HepG2 (cell line): ENCODE measurements around the gene POLN. TPM values are rescaled to one million over a fixed set of nuclear protein-coding genes. Genes with fewer than 3 reads are reported as not detected.

Experiments
- GMEB1 ChIP-seq: sonication (generic); formaldehyde crosslinking; IDR thresholded peaks from 2 replicates; pipeline ENCODE4 v1.5.1; 2020; ENCODE audit warnings: missing genetic modification reagents, mild to moderate bottlenecking, borderline replicate concordance
- KLF9 ChIP-seq: IDR thresholded peaks from 2 replicates; pipeline ENCODE4 v1.6.1; 2016; ENCODE audit warnings: low read depth
- SMYD3 ChIP-seq: sonication (generic); formaldehyde crosslinking; IDR thresholded peaks from 2 replicates; pipeline ENCODE4 v1.8.1; 2023; ENCODE audit warnings: mild to moderate bottlenecking, missing genetic modification reagents
- SRY ChIP-seq: sonication (generic); formaldehyde crosslinking; IDR thresholded peaks from 2 replicates; pipeline ENCODE4 v1.8.0; 2022; ENCODE audit warnings: mild to moderate bottlenecking, missing genetic modification reagents
- TBX3 ChIP-seq: fragments of 450-650 bp; IDR thresholded peaks from 2 replicates; pipeline ENCODE4 v1.6.1; 2017; ENCODE audit warnings: antibody characterized with exemption, mild to moderate bottlenecking, inconsistent platforms, borderline replicate concordance
- YY1 ChIP-seq: IDR thresholded peaks from 2 replicates; pipeline ENCODE4 v1.6.1; 2011; ENCODE audit warnings: low read length, low read depth, moderate library complexity, mild to moderate bottlenecking; ENCODE audit not compliant: insufficient read depth, insufficient replicate concordance
- ZNF138 ChIP-seq: sonication (generic); formaldehyde crosslinking; IDR thresholded peaks from 2 replicates; pipeline ENCODE4 v1.5.0; 2020; ENCODE audit warnings: mild to moderate bottlenecking, low read depth, missing genetic modification reagents
- ZNF142 ChIP-seq: sonication (generic); formaldehyde crosslinking; IDR thresholded peaks from 2 replicates; pipeline ENCODE4 v1.4.0; 2020; ENCODE audit warnings: missing genetic modification reagents
- ZNF280D ChIP-seq: sonication (generic); formaldehyde crosslinking; IDR thresholded peaks from 2 replicates; pipeline ENCODE4 v1.5.1; 2020; ENCODE audit warnings: mild to moderate bottlenecking, missing genetic modification reagents
- ZNF430 ChIP-seq: sonication (generic); formaldehyde crosslinking; IDR thresholded peaks from 2 replicates; pipeline ENCODE4 v1.9.0; 2021; ENCODE audit warnings: mild to moderate bottlenecking, missing genetic modification reagents
- ZNF510 ChIP-seq: sonication (generic); formaldehyde crosslinking; IDR thresholded peaks from 2 replicates; pipeline ENCODE4 v1.4.0; 2020; ENCODE audit warnings: low read depth, mild to moderate bottlenecking, missing genetic modification reagents
- ZNF629 ChIP-seq: sonication (generic); formaldehyde crosslinking; conservative IDR thresholded peaks from 2 replicates; pipeline ENCODE4 v1.5.0; 2020; ENCODE audit warnings: missing genetic modification reagents
- ZNF660 ChIP-seq: sonication (generic); formaldehyde crosslinking; IDR thresholded peaks from 2 replicates; pipeline ENCODE4 v1.5.1; 2020; ENCODE audit warnings: mild to moderate bottlenecking, low read depth, missing genetic modification reagents, borderline replicate concordance
- ZNF891 ChIP-seq: sonication (generic); formaldehyde crosslinking; IDR thresholded peaks from 2 replicates; pipeline ENCODE4 v1.5.0; 2020; ENCODE audit warnings: mild to moderate bottlenecking, missing genetic modification reagents
- ZSCAN22 ChIP-seq: sonication (generic); formaldehyde crosslinking; IDR thresholded peaks from 2 replicates; pipeline ENCODE4 v1.4.0; 2020; ENCODE audit warnings: mild to moderate bottlenecking, missing genetic modification reagents
- polyA plus RNA-seq, 8 experiments: library from polyadenylated mRNA; depleted of rRNA in 3 of 8; stranded (reverse) in 7 of 8; unstranded in 1 of 8; fragments of >200 nt; fragmentation: Illumina TruSeq in 4 of 8; extraction: Trizol in 4 of 8; gene quantifications; 2 replicates each; pipeline versions ENCODE4 v1.2.1 to v1.2.3, GENCODE V29; 2011 to 2016; ENCODE audit warnings: low read depth in 4 of 8, missing spikeins in 1 of 8, mixed read lengths in 1 of 8; ENCODE audit not compliant: insufficient read depth in 1 of 8
- total RNA-seq, 5 experiments: library from RNA; depleted of rRNA; stranded (reverse); fragments of >200 nt; fragmentation: Illumina TruSeq; extraction: Trizol; gene quantifications; 2 replicates each; pipeline ENCODE4 v1.2.3, GENCODE V29; 2016; ENCODE audit warnings: low read depth in 1 of 5
- TF ChIP-seq, protein P1 (sequence below): sonication (generic); formaldehyde crosslinking; IDR thresholded peaks from 2 replicates; pipeline ENCODE4 v1.5.0; 2020; ENCODE audit warnings: mild to moderate bottlenecking, low read depth, missing genetic modification reagents, borderline replicate concordance
- TF ChIP-seq, protein P2 (sequence below): sonication (generic); formaldehyde crosslinking; IDR thresholded peaks from 2 replicates; pipeline ENCODE4 v1.8.1; 2023; ENCODE audit warnings: mild to moderate bottlenecking, inconsistent platforms, moderate library complexity, missing genetic modification reagents, borderline replicate concordance

POLN gene
- total and polyA plus RNA-seq, 2 of the 13 experiments (the other 11 are each of a cell fraction or from before 2014, with no cell fraction given) = 0.93 to 1.5 TPM

GRCh38 chr4:2076908-2077536, 164.9 kb downstream of the POLN start (continued):
- TF ChIP-seq ZNF142 (CRISPR knock-in tag) = 0 out of 2 replicates have a peak, but pooled peaks have one; percentile 21
- no peak for TF ChIP-seq ZNF660
- TF ChIP-seq ZNF510 (CRISPR knock-in tag) = no peak
- TF ChIP-seq ZNF629 = no peak
- TF ChIP-seq GMEB1 = peak; percentile 11; the same call in 1 of the 2 replicates
- TF ChIP-seq ZNF430 (CRISPR knock-in tag) = no peak
- no peak for TF ChIP-seq ZNF138 (CRISPR knock-in tag)
- TF ChIP-seq TBX3 = no peak
- no peak for TF ChIP-seq ZSCAN22 (CRISPR knock-in tag)
- TF ChIP-seq KLF9 (CRISPR knock-in tag) = no peak
- TF ChIP-seq SMYD3 = no peak
- no peak for TF ChIP-seq SRY
- TF ChIP-seq ZNF891 (CRISPR knock-in tag) = no peak
- 0 out of 2 replicates have a peak, but pooled peaks have one; percentile 47 for TF ChIP-seq ZNF280D (CRISPR knock-in tag)
- no peak for TF ChIP-seq YY1
- TF ChIP-seq, protein P1, sequence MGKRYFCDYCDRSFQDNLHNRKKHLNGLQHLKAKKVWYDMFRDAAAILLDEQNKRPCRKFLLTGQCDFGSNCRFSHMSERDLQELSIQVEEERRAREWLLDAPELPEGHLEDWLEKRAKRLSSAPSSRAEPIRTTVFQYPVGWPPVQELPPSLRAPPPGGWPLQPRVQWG = no peak
- TF ChIP-seq, protein P2, sequence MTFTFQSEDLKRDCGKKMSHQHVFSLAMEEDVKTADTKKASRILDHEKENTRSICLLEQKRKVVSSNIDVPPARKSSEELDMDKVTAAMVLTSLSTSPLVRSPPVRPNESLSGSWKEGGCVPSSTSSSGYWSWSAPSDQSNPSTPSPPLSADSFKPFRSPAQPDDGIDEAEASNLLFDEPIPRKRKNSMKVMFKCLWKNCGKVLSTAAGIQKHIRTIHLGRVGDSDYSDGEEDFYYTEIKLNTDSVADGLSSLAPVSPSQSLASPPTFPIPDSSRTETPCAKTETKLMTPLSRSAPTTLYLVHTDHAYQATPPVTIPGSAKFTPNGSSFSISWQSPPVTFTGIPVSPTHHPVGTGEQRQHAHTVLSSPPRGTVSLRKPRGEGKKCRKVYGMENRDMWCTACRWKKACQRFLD = 0 out of 2 replicates have a peak, but pooled peaks have one; percentile 71
